WERI-Rb-1 (cell line): ENCODE measurements around the gene SUN1.

Source experiments
- DNase-seq: peaks from one replicate; pipeline ENCODE4 v3.0.0-alpha.2; 2020
- H3K27ac ChIP-seq: fragments of 250-450 bp; sonication (Bioruptor Pico); 2 replicates; pipeline ENCODE4 v1.5.1; 2020; ENCODE audit warnings: mild to moderate bottlenecking, moderate library complexity
- H3K27me3 ChIP-seq: fragments of 250-450 bp; sonication (Bioruptor Pico); 2 replicates; pipeline ENCODE4 v1.5.1; 2021; ENCODE audit warnings: mild to moderate bottlenecking, low read depth, moderate library complexity; ENCODE audit not compliant: insufficient read depth, severe bottlenecking
- H3K36me3 ChIP-seq: fragments of 250-450 bp; sonication (Bioruptor Pico); 2 replicates; pipeline ENCODE4 v1.5.1; 2020; ENCODE audit warnings: mild to moderate bottlenecking, moderate library complexity
- H3K4me3 ChIP-seq: 2 replicates; pipeline ENCODE4 v1.5.1; 2011; ENCODE audit warnings: low read depth, mild to moderate bottlenecking, control low read depth, low read length
- H3K9me3 ChIP-seq: fragments of 250-450 bp; sonication (Bioruptor Pico); 2 replicates; pipeline ENCODE4 v1.5.1; 2021; ENCODE audit warnings: mild to moderate bottlenecking, moderate library complexity; ENCODE audit not compliant: severe bottlenecking
- CTCF ChIP-seq: IDR thresholded peaks from 2 replicates; pipeline ENCODE4 v1.5.1; 2011; ENCODE audit warnings: low read depth, mild to moderate bottlenecking, control low read depth, inconsistent platforms, low read length

SUN1 gene

GRCh38 chr7:887488-887820, 55.2 kb downstream of the SUN1 start:
- H3K27me3 ChIP-seq = no peaks in the 10 kb centered on the region
- no peak for TF ChIP-seq CTCF
- H3K36me3 ChIP-seq = peaks cover 51% of the 10 kb centered on the region
- H3K27ac ChIP-seq = no peak overlapping the region
- no peak for DNase-seq
- H3K4me3 ChIP-seq = no peak overlapping the region
- no peaks in the 10 kb centered on the region for H3K9me3 ChIP-seq

GRCh38 chr7:888081-889024, 56.1 kb downstream of the SUN1 start:
- no peaks in the 10 kb centered on the region for H3K27me3 ChIP-seq
- TF ChIP-seq CTCF = no peak
- no peaks in the 10 kb centered on the region for H3K9me3 ChIP-seq
- H3K36me3 ChIP-seq = peaks cover 51% of the 10 kb centered on the region
- DNase-seq = no peak
- no peak overlapping the region for H3K4me3 ChIP-seq
- H3K27ac ChIP-seq = no peak overlapping the region

- Histone ChIP-seq H3K9me3 (no peaks in the 10 kb centered on the region), H3K27ac (no peak overlapping the region), H3K27me3 (no peaks in the 10 kb centered on the region), H3K4me3 (no peak overlapping the region), H3K36me3 (peaks cover 56% of the 10 kb centered on the region)
- TF ChIP-seq CTCF = no peak
- DNase-seq = no peak
Measured at GRCh38 chr7:889025-889390, 56.7 kb downstream of the SUN1 start.

GRCh38 chr7:889391-889790, 57.1 kb downstream of the SUN1 start:
- H3K27me3 ChIP-seq = no peaks in the 10 kb centered on the region
- no peak for DNase-seq
- peaks cover 60% of the 10 kb centered on the region for H3K36me3 ChIP-seq

GRCh38 chr7:890868-891267, 58.6 kb downstream of the SUN1 start:
- no peak for TF ChIP-seq CTCF
- Histone ChIP-seq H3K27ac (no peak overlapping the region), H3K36me3 (peaks cover 74% of the 10 kb centered on the region), H3K9me3 (no peaks in the 10 kb centered on the region), H3K4me3 (no peak overlapping the region), H3K27me3 (no peaks in the 10 kb centered on the region)
- no peak for DNase-seq

More at GRCh38 chr7:889391-889790, 57.1 kb downstream of the SUN1 start:
- no peak overlapping the region for H3K27ac ChIP-seq
- no peaks in the 10 kb centered on the region for H3K9me3 ChIP-seq
- no peak for TF ChIP-seq CTCF
- no peak overlapping the region for H3K4me3 ChIP-seq

- DNase-seq = no peak
- no peak overlapping the region for H3K4me3 ChIP-seq
- H3K27ac ChIP-seq = no peak overlapping the region
- no peaks in the 10 kb centered on the region for H3K27me3 ChIP-seq
- TF ChIP-seq CTCF = no peak
- no peaks in the 10 kb centered on the region for H3K9me3 ChIP-seq
- H3K36me3 ChIP-seq = peaks cover 75% of the 10 kb centered on the region
Measured at GRCh38 chr7:891291-891690, 59.0 kb downstream of the SUN1 start.
